Right lobe of liver (tissue), 6 donors: ENCODE data around the gene LDLRAD3. TPM values are rescaled to one million over a fixed set of nuclear protein-coding genes. Genes with fewer than 3 reads are reported as not detected.

Experiments used
- ATAC-seq, 4 donors: fragments of 200-7000 bp; cut with Tn5 transposase; one replicate each; pipeline ENCODE4 v1.9.1; 2020; ENCODE audit warnings: mild to moderate bottlenecking in 4 of 4, moderate library complexity in 4 of 4
- DNase-seq, 3 donors: peaks; one replicate each; pipeline ENCODE4 v3.0.0-alpha.2; 2020
- H3K27ac ChIP-seq, 3 donors: fragments of 200-600 bp; one replicate each; pipeline ENCODE4 v1.8.0; 2022
- H3K27me3 ChIP-seq, 2 donors: fragments of 200-600 bp; one replicate each; pipeline ENCODE4 v1.8.0; 2022
- H3K36me3 ChIP-seq, 4 donors: fragments of 200-600 bp; sonication (generic) in 1 of 4; one replicate each; pipeline versions ENCODE4 v1.5.1 to v1.8.0; 2017 to 2022; ENCODE audit warnings: control low read depth in 1 of 4
- H3K4me1 ChIP-seq, 4 donors: fragments of 200-600 bp; sonication (generic) in 1 of 4; one replicate each; pipeline versions ENCODE4 v1.5.1 to v1.8.0; 2017 to 2022; ENCODE audit warnings: control low read depth in 1 of 4
- H3K4me3 ChIP-seq, 3 donors: fragments of 200-600 bp; one replicate each; pipeline ENCODE4 v1.8.0; 2022
- H3K9me3 ChIP-seq, 4 donors: fragments of 200-600 bp; sonication (generic) in 1 of 4; one replicate each; pipeline versions ENCODE4 v1.5.1 to v1.8.0; 2017 to 2022; ENCODE audit warnings: control low read depth in 1 of 4
- CTCF ChIP-seq, 4 donors: fragments of 200-600 bp in 3 of 4; fragments of 450-650 bp in 1 of 4; IDR thresholded peaks; one replicate each; pipeline versions ENCODE4 v1.5.1 to v1.8.0; 2016 to 2022; ENCODE audit warnings: antibody characterized with exemption in 4 of 4, mild to moderate bottlenecking in 2 of 4
- POLR2A ChIP-seq: fragments of 450-650 bp; IDR thresholded peaks from one replicate; pipeline ENCODE4 v1.6.1; 2017; ENCODE audit warnings: antibody characterized with exemption, mild to moderate bottlenecking
- WGBS: methylation state at CpG from one replicate; pipeline ENCODE4 v1.1.6; 2018; ENCODE audit warnings: low coverage, low lambda C conversion rate; ENCODE audit not compliant: insufficient coverage; ENCODE audit errors: missing lambda C conversion rate; 5-methylcytosine and 5-hydroxymethylcytosine counted together
- intact Hi-C, 2 donors: fragments of 100-400 bp; cut with DNase I; formaldehyde crosslinking; loops; one replicate each; pipeline versions ENCODE4 v1.11.2 to v1.14.1; 2022
- total RNA-seq, 6 experiments: library from RNA; depleted of rRNA in 2 of 6; stranded (reverse); fragments of >200 nt in 2 of 6; fragmentation: NEBNext Ultra II Directional in 3 of 6; extraction: Animal tissue kit (Norgen Biotek cat#: 25700) in 3 of 6; gene quantifications; one replicate each; pipeline versions ENCODE4 v1.1.0 to v1.2.4, GENCODE V29; 2016 to 2023
- donor health status: DM: no; HTN: yes; CAD: no.
- donor health status: DM: no; HTN: no; CAD: no.
- donor health status: DM: no; HTN: no; CAD: no.
- donor health status: DM: no; HTN: yes; CAD: no.
- donor health status: DM: no; HTN: yes; CAD: no.

Gene LDLRAD3
- total RNA-seq, 6 experiments from 2014 or later, result 0.62 to 3.3 (median 2.7) TPM

GRCh38 chr11:35947437-35947836 is 3.6 kb downstream of the LDLRAD3 start:
- DNase-seq (no peak), ATAC-seq (no peak)
- Histone ChIP-seq H3K9me3 (no peaks in the 10 kb centered on the region), H3K27ac (no peak overlapping the region), H3K27me3 (no peaks in the 10 kb centered on the region), H3K4me3 (no peak overlapping the region), H3K36me3 (no peaks in the 10 kb centered on the region), H3K4me1 (peaks cover 0 to 6% (median 0%) of the 10 kb centered on the region in 4 donors)
- intact Hi-C loops, result no loop called here
- WGBS, result 97% methylated on average over 4 of the region's 4 CpGs
- TF ChIP-seq POLR2A (no peak), CTCF (IDR thresholded peaks at IDR 0.05) (no peak)

GRCh38 chr11:35949242-35949641 is 5.4 kb downstream of the LDLRAD3 start:
- intact Hi-C loops, result no loop called here

GRCh38 chr11:35950082-35950481 is 6.2 kb downstream of the LDLRAD3 start:
- intact Hi-C loops, result no loop called here
- ATAC-seq, result no peak
- H3K27ac ChIP-seq, result no peak overlapping the region
- WGBS, result 56% methylated on average over 3 of the region's 5 CpGs
- DNase-seq, result no peak
- no peaks in the 10 kb centered on the region for H3K9me3 ChIP-seq
- no peaks in the 10 kb centered on the region for H3K4me1 ChIP-seq
- H3K36me3 ChIP-seq, result no peaks in the 10 kb centered on the region
- no peak for TF ChIP-seq POLR2A
- no peak for TF ChIP-seq CTCF (IDR thresholded peaks at IDR 0.05)
- no peaks in the 10 kb centered on the region for H3K27me3 ChIP-seq
- no peak overlapping the region for H3K4me3 ChIP-seq

More at GRCh38 chr11:35949242-35949641, 5.4 kb downstream of the LDLRAD3 start:
- no peaks in the 10 kb centered on the region for H3K4me1 ChIP-seq
- 73% methylated on average over 3 of the region's 3 CpGs for whole genome bisulfite sequencing
- H3K36me3 ChIP-seq, result no peaks in the 10 kb centered on the region
- H3K9me3 ChIP-seq, result no peaks in the 10 kb centered on the region
- TF ChIP-seq POLR2A, result no peak
- TF ChIP-seq CTCF (IDR thresholded peaks at IDR 0.05), result no peak
- H3K4me3 ChIP-seq, result no peak overlapping the region
- ATAC-seq (no peak), DNase-seq (no peak)
- H3K27me3 ChIP-seq, result no peaks in the 10 kb centered on the region
- H3K27ac ChIP-seq, result no peak overlapping the region

- Histone ChIP-seq H3K27ac (no peak overlapping the region), H3K4me1 (no peaks in the 10 kb centered on the region), H3K27me3 (no peaks in the 10 kb centered on the region), H3K9me3 (no peaks in the 10 kb centered on the region), H3K36me3 (no peaks in the 10 kb centered on the region), H3K4me3 (no peak overlapping the region)
- ATAC-seq, result no peak
- intact Hi-C loops, result no loop called here
- DNase-seq, result no peak
- WGBS, result 60% methylated on average over 3 of the region's 3 CpGs
- TF ChIP-seq CTCF (IDR thresholded peaks at IDR 0.05), result no peak
These were observed 7.8 kb downstream of the LDLRAD3 start for GRCh38 chr11:35951680-35952079.
